Fibroblast of lung (primary cell): ENCODE data around the gene TDRD15.
"Not testable (repeated sequence)": the region's sequence is repeated elsewhere in the genome, so short reads cannot be mapped to it uniquely, and the experiment has no call there.

Experiments
- EZH2 ChIP-seq: IDR thresholded peaks from 2 replicates; pipeline ENCODE4 v1.5.1; 2012; ENCODE audit warnings: low read length, control low read depth, mild to moderate bottlenecking; ENCODE audit errors: missing control alignments
- TF ChIP-seq, protein P1 (sequence below), 2 donors: IDR thresholded peaks in 1 of 2; conservative IDR thresholded peaks in 1 of 2; 1 replicate in 1 of 2; 2 replicates in 1 of 2; pipeline ENCODE4 v1.5.1; 2011 to 2012; ENCODE audit warnings: low read length in 2 of 2, control low read depth in 1 of 2, inconsistent platforms in 1 of 2, low read depth in 1 of 2, mild to moderate bottlenecking in 1 of 2

DNA sequence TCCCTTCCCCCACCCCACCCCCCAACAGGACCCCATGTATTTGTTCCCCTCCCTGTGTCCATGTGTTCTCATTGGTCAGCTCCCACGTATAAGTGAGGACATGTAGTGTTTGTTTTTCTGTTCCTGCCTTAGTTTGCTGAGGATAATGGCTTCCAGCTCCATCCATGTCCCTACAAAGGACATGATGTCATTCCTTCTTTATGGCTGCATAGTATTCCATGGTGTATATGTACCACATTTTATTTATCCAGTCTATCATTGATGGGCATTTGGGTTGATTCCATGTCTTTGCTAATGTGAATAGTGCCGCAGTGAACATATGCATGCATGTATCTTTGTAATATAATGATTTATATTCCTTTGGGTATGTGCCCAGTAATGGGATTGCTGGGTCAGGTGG, 27.5 kb downstream of the TDRD15 start:
- TF ChIP-seq, protein P1, sequence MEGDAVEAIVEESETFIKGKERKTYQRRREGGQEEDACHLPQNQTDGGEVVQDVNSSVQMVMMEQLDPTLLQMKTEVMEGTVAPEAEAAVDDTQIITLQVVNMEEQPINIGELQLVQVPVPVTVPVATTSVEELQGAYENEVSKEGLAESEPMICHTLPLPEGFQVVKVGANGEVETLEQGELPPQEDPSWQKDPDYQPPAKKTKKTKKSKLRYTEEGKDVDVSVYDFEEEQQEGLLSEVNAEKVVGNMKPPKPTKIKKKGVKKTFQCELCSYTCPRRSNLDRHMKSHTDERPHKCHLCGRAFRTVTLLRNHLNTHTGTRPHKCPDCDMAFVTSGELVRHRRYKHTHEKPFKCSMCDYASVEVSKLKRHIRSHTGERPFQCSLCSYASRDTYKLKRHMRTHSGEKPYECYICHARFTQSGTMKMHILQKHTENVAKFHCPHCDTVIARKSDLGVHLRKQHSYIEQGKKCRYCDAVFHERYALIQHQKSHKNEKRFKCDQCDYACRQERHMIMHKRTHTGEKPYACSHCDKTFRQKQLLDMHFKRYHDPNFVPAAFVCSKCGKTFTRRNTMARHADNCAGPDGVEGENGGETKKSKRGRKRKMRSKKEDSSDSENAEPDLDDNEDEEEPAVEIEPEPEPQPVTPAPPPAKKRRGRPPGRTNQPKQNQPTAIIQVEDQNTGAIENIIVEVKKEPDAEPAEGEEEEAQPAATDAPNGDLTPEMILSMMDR (conservative IDR thresholded peaks at IDR 0.05 in 1 of 2, IDR thresholded peaks at IDR 0.05 in 1 of 2; ENCODE audit: low read depth in 1 of 2, low read length in 2 of 2), result not testable (repeated sequence)
- TF ChIP-seq EZH2, result not testable (repeated sequence)
